H1 (cell line): ENCODE data around the gene ZNF532. TPM values are rescaled to one million over a fixed set of nuclear protein-coding genes. Genes with fewer than 3 reads are reported as not detected.

Source experiments
- CTCF ChIA-PET: fragments of 300-600 bp; sonication (Branson Sonifier 250); formaldehyde crosslinking; loops from one replicate; lab custom pipeline; 2021; ENCODE audit not compliant: partially characterized antibody; lab: Charles Lee
- POLR2A ChIA-PET: fragments of 300-600 bp; sonication (Branson Sonifier 250); formaldehyde crosslinking; loops from one replicate; lab custom pipeline; 2021; ENCODE audit warnings: inconsistent platforms; ENCODE audit not compliant: partially characterized antibody; lab: Charles Lee
- DNase-seq, 2 experiments: peaks; one replicate each; pipeline versions ENCODE4 v3.0.0 to v3.0.0-alpha.2; 2010 to 2022; ENCODE audit warnings: low spot score in 2 of 2, low read depth in 1 of 2, mixed read lengths in 1 of 2
- FAIRE-seq: peaks from 2 replicates; lab custom pipeline; 2011; peaks lifted over from hg19 to GRCh38; lab: Jason Lieb, UNC
- H2AFZ ChIP-seq: 2 replicates; pipeline ENCODE4 v1.8.1; 2012; ENCODE audit warnings: low read length, inconsistent platforms
- H2AK5ac ChIP-seq: 2 replicates; pipeline ENCODE4 v1.6.1; 2013; ENCODE audit warnings: low read depth, low read length
- H2BK120ac ChIP-seq: replicated peaks from 2 replicates; pipeline ENCODE3; 2013; ENCODE audit warnings: low read depth, low read length, inconsistent platforms
- H2BK12ac ChIP-seq: 2 replicates; pipeline ENCODE4 v1.6.1; 2013; ENCODE audit warnings: low read depth, low read length
- H2BK15ac ChIP-seq: 2 replicates; pipeline ENCODE4 v1.6.1; 2013; ENCODE audit warnings: low read length
- H2BK20ac ChIP-seq: 2 replicates; pipeline ENCODE4 v1.6.1; 2013; ENCODE audit warnings: low read length
- H2BK5ac ChIP-seq: 2 replicates; pipeline ENCODE4 v1.6.1; 2013; ENCODE audit warnings: low read depth, low read length
- H3K14ac ChIP-seq: 2 replicates; pipeline ENCODE4 v1.6.1; 2013; ENCODE audit warnings: inconsistent platforms; ENCODE audit not compliant: insufficient read length
- H3K18ac ChIP-seq: 2 replicates; pipeline ENCODE4 v1.6.1; 2013; ENCODE audit warnings: low read length; ENCODE audit errors: extremely low read depth
- H3K23ac ChIP-seq: 2 replicates; pipeline ENCODE4 v1.6.1; 2013; ENCODE audit warnings: inconsistent platforms; ENCODE audit not compliant: insufficient read length
- H3K23me2 ChIP-seq: 2 replicates; pipeline ENCODE4 v1.6.1; 2013; ENCODE audit warnings: low read depth, low read length
- H3K27ac ChIP-seq: 2 replicates; pipeline ENCODE4 v1.6.1; 2011; ENCODE audit warnings: low read depth, low read length, inconsistent platforms
- H3K27me3 ChIP-seq, 4 experiments: replicated peaks in 1 of 4; 1 replicate in 1 of 4; 2 replicates in 3 of 4; pipeline versions ENCODE4 v1.6.1 to v1.8.1; 2011 to 2013; ENCODE audit warnings: low read length in 3 of 4, mild to moderate bottlenecking in 3 of 4, inconsistent platforms in 2 of 4, mixed read lengths in 2 of 4, moderate library complexity in 1 of 4; ENCODE audit not compliant: control insufficient read depth in 3 of 4, insufficient read depth in 3 of 4; ENCODE audit errors: extremely low read depth in 1 of 4
- H3K36me3 ChIP-seq, 4 experiments: 2 replicates each; pipeline versions ENCODE4 v1.6.1 to v1.8.1; 2011 to 2013; ENCODE audit warnings: mild to moderate bottlenecking in 4 of 4, low read length in 3 of 4, moderate library complexity in 2 of 4, control low read depth in 1 of 4, inconsistent platforms in 1 of 4; ENCODE audit not compliant: insufficient read depth in 4 of 4, control insufficient read depth in 2 of 4
- H3K4ac ChIP-seq: replicated peaks from 2 replicates; pipeline ENCODE3; 2013; ENCODE audit warnings: low read length, low read depth, mixed read lengths, inconsistent platforms; ENCODE audit not compliant: insufficient read length
- H3K4me1 ChIP-seq, 4 experiments: replicated peaks in 1 of 4; 1 replicate in 1 of 4; 2 replicates in 3 of 4; pipeline versions ENCODE4 v1.6.1 to v1.8.1; 2011 to 2013; ENCODE audit warnings: low read length in 3 of 4, inconsistent platforms in 2 of 4, mixed read lengths in 1 of 4; ENCODE audit not compliant: insufficient read depth in 4 of 4, control insufficient read depth in 3 of 4
- H3K4me2 ChIP-seq, 2 experiments: 2 replicates each; pipeline versions ENCODE4 v1.6.1 to v1.8.1; 2011 to 2013; ENCODE audit warnings: low read depth in 2 of 2, low read length in 2 of 2, control low read depth in 1 of 2, inconsistent platforms in 1 of 2, mild to moderate bottlenecking in 1 of 2; ENCODE audit not compliant: insufficient read depth in 1 of 2
- H3K4me3 ChIP-seq, 4 experiments: fragments of 200-600, 300-600 bp in 1 of 4; sonication (generic), shearing (Covaris generic), sonication (Bioruptor Twin) in 1 of 4; 2 replicates each; pipeline versions ENCODE4 v1.5.1 to v1.8.1; 2011 to 2016; ENCODE audit warnings: low read length in 4 of 4, low read depth in 3 of 4, control low read depth in 2 of 4, inconsistent platforms in 2 of 4, mild to moderate bottlenecking in 2 of 4, mixed read lengths in 1 of 4, moderate library complexity in 1 of 4; ENCODE audit not compliant: insufficient read depth in 2 of 4; ENCODE audit errors: extremely low read depth in 1 of 4
- H3K56ac ChIP-seq: replicated peaks from 2 replicates; pipeline ENCODE3; 2013; ENCODE audit warnings: low read depth, mild to moderate bottlenecking, mixed read lengths, low read length, inconsistent platforms; ENCODE audit not compliant: insufficient read length
- H3K79me1 ChIP-seq: 2 replicates; pipeline ENCODE4 v1.6.1; 2013; ENCODE audit warnings: low read depth, low read length, control low read depth
- H3K79me2 ChIP-seq, 2 experiments: 2 replicates each; pipeline versions ENCODE4 v1.6.1 to v1.8.1; 2012 to 2013; ENCODE audit warnings: low read length in 2 of 2, mild to moderate bottlenecking in 2 of 2, inconsistent platforms in 1 of 2; ENCODE audit not compliant: insufficient read depth in 2 of 2, control insufficient read depth in 1 of 2
- H3K9ac ChIP-seq, 4 experiments: replicated peaks in 1 of 4; 1 replicate in 1 of 4; 2 replicates in 3 of 4; pipeline versions ENCODE4 v1.6.1 to v1.8.1; 2011 to 2013; ENCODE audit warnings: low read depth in 3 of 4, low read length in 3 of 4, control low read depth in 2 of 4, mild to moderate bottlenecking in 2 of 4, moderate library complexity in 2 of 4, inconsistent platforms in 1 of 4; ENCODE audit errors: extremely low read depth in 1 of 4
- H3K9me3 ChIP-seq, 2 experiments: 2 replicates each; pipeline versions ENCODE4 v1.6.1 to v1.8.1; 2012 to 2013; ENCODE audit warnings: mild to moderate bottlenecking in 2 of 2, moderate library complexity in 2 of 2, control low read depth in 1 of 2, inconsistent platforms in 1 of 2, low read depth in 1 of 2, low read length in 1 of 2, mixed read lengths in 1 of 2; ENCODE audit not compliant: insufficient read depth in 2 of 2
- H4K20me1 ChIP-seq, 2 experiments: replicated peaks in 1 of 2; 2 replicates each; pipeline versions ENCODE3 to v1.8.1; 2011 to 2013; ENCODE audit warnings: inconsistent platforms in 2 of 2, low read length in 2 of 2, mild to moderate bottlenecking in 1 of 2; ENCODE audit not compliant: insufficient read depth in 2 of 2, control insufficient read depth in 1 of 2
- H4K5ac ChIP-seq: 2 replicates; pipeline ENCODE4 v1.6.1; 2013; ENCODE audit warnings: low read length, low read depth, mixed read lengths, inconsistent platforms; ENCODE audit not compliant: insufficient read length
- H4K8ac ChIP-seq: 2 replicates; pipeline ENCODE4 v1.8.0; 2013; ENCODE audit warnings: mild to moderate bottlenecking, moderate library complexity, low read length, inconsistent platforms; ENCODE audit not compliant: insufficient read depth; ENCODE audit errors: extremely low read depth
- H4K91ac ChIP-seq: replicated peaks from 2 replicates; pipeline ENCODE3; 2013; ENCODE audit warnings: low read length, mixed read lengths, inconsistent platforms; ENCODE audit not compliant: insufficient read length
- BRCA1 ChIP-seq: IDR thresholded peaks from 2 replicates; pipeline ENCODE4 v1.6.1; 2012; ENCODE audit warnings: low read depth, low read length, improper control_type of control experiment
- CREB1 ChIP-seq: IDR thresholded peaks from 2 replicates; pipeline ENCODE4 v1.6.1; 2012; ENCODE audit warnings: inconsistent platforms
- CTBP2 ChIP-seq: IDR thresholded peaks from 2 replicates; pipeline ENCODE4 v1.7.0; 2011; ENCODE audit warnings: borderline replicate concordance, mild to moderate bottlenecking, moderate library complexity, mixed read lengths, low read length; ENCODE audit not compliant: insufficient read depth, insufficient read length
- JUN ChIP-seq: IDR thresholded peaks from 2 replicates; pipeline ENCODE4 v1.6.1; 2011; ENCODE audit warnings: low read depth, mild to moderate bottlenecking, improper control_type of control experiment, low read length
- MAFK ChIP-seq: IDR thresholded peaks from 2 replicates; pipeline ENCODE4 v1.6.1; 2012; ENCODE audit warnings: low read depth, mild to moderate bottlenecking, improper control_type of control experiment, low read length
- RAD21 ChIP-seq, 2 experiments: IDR thresholded peaks in 1 of 2; conservative IDR thresholded peaks in 1 of 2; 2 replicates each; pipeline ENCODE4 v1.6.1; 2011; ENCODE audit warnings: low read depth in 2 of 2, low read length in 2 of 2, improper control_type of control experiment in 1 of 2, inconsistent platforms in 1 of 2, mild to moderate bottlenecking in 1 of 2, moderate library complexity in 1 of 2
- RBBP5 ChIP-seq: IDR thresholded peaks from 2 replicates; pipeline ENCODE4 v1.7.1; 2012; ENCODE audit warnings: low read depth, mild to moderate bottlenecking, inconsistent platforms, low read length, moderate library complexity, borderline replicate concordance
- SIRT6 ChIP-seq: IDR thresholded peaks from one replicate; pipeline ENCODE4 v1.7.1; 2012; ENCODE audit warnings: low read length, inconsistent platforms
- SIX5 ChIP-seq: IDR thresholded peaks from 2 replicates; pipeline ENCODE4 v1.6.1; 2011; ENCODE audit warnings: mild to moderate bottlenecking, low read depth, low read length
- SRF ChIP-seq: IDR thresholded peaks from 2 replicates; pipeline ENCODE4 v1.6.1; 2011; ENCODE audit warnings: mild to moderate bottlenecking, low read depth, low read length, moderate library complexity
- WGBS, 2 experiments: shearing (Covaris generic) in 1 of 2; methylation state at CpG; one replicate each; pipeline versions ENCODE4 v1.1.6 to v1.1.7; 2013 to 2015; ENCODE audit warnings: low lambda C conversion rate in 2 of 2, mixed read lengths in 2 of 2, inconsistent platforms in 1 of 2, low coverage in 1 of 2, missing lambda C conversion rate in 1 of 2; ENCODE audit not compliant: insufficient replicate concordance in 2 of 2, insufficient coverage in 1 of 2, insufficient read length in 1 of 2; ENCODE audit errors: extremely low coverage in 1 of 2, missing lambda C conversion rate in 1 of 2; 5-methylcytosine and 5-hydroxymethylcytosine counted together
- polyA plus RNA-seq, 7 experiments: library from polyadenylated mRNA; depleted of rRNA in 3 of 7; stranded (reverse) in 5 of 7; unstranded in 2 of 7; fragments of >200 nt in 5 of 7; fragments of 200-250 nt in 2 of 7; gene quantifications; 1 replicate in 5 of 7; 2 replicates in 1 of 7; 4 replicates in 1 of 7; pipeline versions ENCODE4 v1.2.1 to v1.2.3, GENCODE V29; 2011 to 2013; ENCODE audit warnings: missing spikeins in 2 of 7, mixed read lengths in 2 of 7
- total RNA-seq: library from RNA; stranded (reverse); fragmentation: NEBNext Ultra II Directional; extraction: Animal tissue kit (Norgen Biotek cat#: 25700); gene quantifications from 2 replicates; pipeline ENCODE4 v1.2.1, GENCODE V29; 2021

ZNF532 gene
- total and polyA plus RNA-seq, 2 of the 8 experiments (the other 6 are each of a cell fraction or from before 2014, with no cell fraction given) = 143 to 240 TPM

GRCh38 chr18:59001166-59001565 lies 136.5 kb downstream of the ZNF532 start:
- TF ChIP-seq RAD21 (IDR thresholded peaks at IDR 0.05 in 1 of 2, conservative IDR thresholded peaks at IDR 0.05 in 1 of 2; ENCODE audit: low read depth in 2 of 2, low read length in 2 of 2) = no peak
- TF ChIP-seq SIX5 = no peak
- TF ChIP-seq BRCA1 = no peak
- no peak for TF ChIP-seq SRF
- TF ChIP-seq SIRT6 = no peak
- no peak for TF ChIP-seq CREB1
- no peak for TF ChIP-seq CTBP2
- TF ChIP-seq RBBP5 = no peak
- TF ChIP-seq JUN = no peak
- no peak for TF ChIP-seq MAFK
- TF ChIP-seq, all 59 proteins: peak for 0

More at GRCh38 chr18:59001166-59001565, 136.5 kb downstream of the ZNF532 start:
- no peak overlapping the region for H3K4ac ChIP-seq
- no peak overlapping the region for H2AFZ ChIP-seq
- H3K79me2 ChIP-seq = no peaks in the 10 kb centered on the region
- no peak overlapping the region for H4K5ac ChIP-seq
- H4K20me1 ChIP-seq = no peaks in the 10 kb centered on the region
- no peaks in the 10 kb centered on the region for H3K79me1 ChIP-seq
- no peaks in the 10 kb centered on the region for H3K36me3 ChIP-seq
- H2BK15ac ChIP-seq = no peak overlapping the region
- H3K27ac ChIP-seq = no peak overlapping the region
- no peak overlapping the region for H2BK12ac ChIP-seq
- H3K14ac ChIP-seq = no peak overlapping the region
- FAIRE-seq (no peak), DNase-seq (peak in 1 of 2 experiments; percentile 17)
- no peak overlapping the region for H3K4me3 ChIP-seq
- CTCF ChIA-PET = interaction anchor here (0.6 kb wide), 1 partner anchor 26 kb away, joined by 3 read pairs; no protein-coding TSS in a partner anchor
- no peak overlapping the region for H3K4me2 ChIP-seq
- WGBS, 2 experiments = 94% methylated on average over 3 of the region's 3 CpGs; no CpG with 5 or more reads in 1 of the 2 experiments
- H3K27me3 ChIP-seq = no peaks in the 10 kb centered on the region
- H2BK20ac ChIP-seq = no peak overlapping the region
- H3K9ac ChIP-seq = no peak overlapping the region
- H2BK5ac ChIP-seq = no peak overlapping the region
- H2BK120ac ChIP-seq = no peak overlapping the region
- no peak overlapping the region for H4K91ac ChIP-seq
- POLR2A ChIA-PET = interaction anchor here (1.0 kb wide), 1 partner anchor 10 kb away, joined by 4 read pairs; no protein-coding TSS in a partner anchor
- H2AK5ac ChIP-seq = no peak overlapping the region
- no peak overlapping the region for H3K23ac ChIP-seq
- no peak overlapping the region for H4K8ac ChIP-seq
- no peaks in the 10 kb centered on the region for H3K9me3 ChIP-seq
- H3K18ac ChIP-seq = no peak overlapping the region
- H3K4me1 ChIP-seq = peaks cover 0 to 7% (median 0%) of the 10 kb centered on the region in 4 experiments; a peak in 2 of 7 replicates
- no peaks in the 10 kb centered on the region for H3K23me2 ChIP-seq
- H3K56ac ChIP-seq = no peak overlapping the region
